Gastrocnemius medialis (tissue), 4 donors: ENCODE data around the gene OSBPL10. TPM values are rescaled to one million over a fixed set of nuclear protein-coding genes. Genes with fewer than 3 reads are reported as not detected.
A peak's percentile ranks its signal among the peaks of the same experiment; 100 is the strongest.

Source experiments
- ATAC-seq, 2 donors: fragments of 150-250 bp; one replicate each; pipeline ENCODE4 v1.9.1; 2016
- DNase-seq, 2 donors: peaks; one replicate each; pipeline ENCODE4 v3.0.0-alpha.2; 2019
- H3K27ac ChIP-seq, 4 donors: fragments of 200-600 bp; sonication (generic); 1 replicate in 1 of 4; 2 replicates in 3 of 4; pipeline ENCODE4 v1.5.1; 2016 to 2018; ENCODE audit warnings: mild to moderate bottlenecking in 2 of 4, moderate library complexity in 1 of 4
- H3K27me3 ChIP-seq, 3 donors: fragments of 200-600 bp; sonication (generic) in 2 of 3; 1 replicate in 1 of 3; 2 replicates in 2 of 3; pipeline versions ENCODE4 v1.5.1 to v1.6.0; 2016 to 2019; ENCODE audit warnings: mild to moderate bottlenecking in 1 of 3, moderate library complexity in 1 of 3
- H3K36me3 ChIP-seq, 2 donors: fragments of 200-600 bp; sonication (generic) in 1 of 2; one replicate each; pipeline ENCODE4 v1.5.1; 2017 to 2018
- H3K4me1 ChIP-seq, 2 donors: fragments of 200-600 bp; sonication (generic) in 1 of 2; one replicate each; pipeline ENCODE4 v1.5.1; 2016 to 2017; ENCODE audit warnings: mild to moderate bottlenecking in 2 of 2
- H3K4me3 ChIP-seq, 4 donors: fragments of 200-600 bp; sonication (generic) in 3 of 4; 1 replicate in 1 of 4; 2 replicates in 3 of 4; pipeline ENCODE4 v1.5.1; 2016 to 2019; ENCODE audit warnings: mild to moderate bottlenecking in 2 of 4
- H3K9me3 ChIP-seq, 3 donors: fragments of 200-600 bp; sonication (generic) in 2 of 3; 1 replicate in 1 of 3; 2 replicates in 2 of 3; pipeline ENCODE4 v1.5.1; 2016 to 2019
- CTCF ChIP-seq, 5 experiments: fragments of 450-650 bp in 3 of 5; fragments of 200-600 bp in 2 of 5; sonication (generic) in 2 of 5; IDR thresholded peaks in 4 of 5; conservative IDR thresholded peaks in 1 of 5; 1 replicate in 4 of 5; 2 replicates in 1 of 5; pipeline ENCODE4 v1.5.1; 2016 to 2019; ENCODE audit warnings: antibody characterized with exemption in 5 of 5, mild to moderate bottlenecking in 3 of 5, moderate library complexity in 3 of 5
- POLR2A ChIP-seq, 2 donors: fragments of 450-650 bp; IDR thresholded peaks; one replicate each; pipeline ENCODE4 v1.6.1; 2017; ENCODE audit warnings: antibody characterized with exemption in 2 of 2, mild to moderate bottlenecking in 2 of 2, moderate library complexity in 2 of 2
- in situ Hi-C, 4 donors: fragments of 200-750 bp; cut with MboI; loops; one replicate each; pipeline versions ENCODE4 v1.15.0 to v1.8.0; 2017; ENCODE audit warnings: low sequenced_read_pairs in 4 of 4
- intact Hi-C: fragments of 100-400 bp; cut with DNase I; formaldehyde crosslinking; loops from one replicate; pipeline ENCODE4 v1.15.1; 2023; ENCODE audit warnings: low total_unique reads
- total RNA-seq, 4 donors: library from RNA; depleted of rRNA; stranded (reverse); fragments of >200 nt; gene quantifications; one replicate each; pipeline versions ENCODE4 v1.1.0 to v1.2.3, GENCODE V29; 2016

The OSBPL10 gene
- total RNA-seq, 4 donors from 2014 or later: 1.4 to 7.0 (median 3.8) TPM

GRCh38 chr3:31696815-31697548 is 284.1 kb downstream of the OSBPL10 start:
- DNase-seq (no peak), ATAC-seq (no peak)
- intact Hi-C loops: loop anchor here (5.0 kb wide), 1 partner anchor 145 kb away; no protein-coding TSS in a partner anchor

GRCh38 chr3:31696009-31696297 is 285.1 kb downstream of the OSBPL10 start:
- DNase-seq (no peak), ATAC-seq (no peak)
- H3K4me1 ChIP-seq: no peaks in the 10 kb centered on the region
- intact Hi-C loops: loop anchor here (5.0 kb wide), 1 partner anchor 144 kb away; no protein-coding TSS in a partner anchor
- H3K27me3 ChIP-seq: no peaks in the 10 kb centered on the region
- no peak for TF ChIP-seq POLR2A (IDR thresholded peaks at IDR 0.05)
- TF ChIP-seq CTCF (IDR thresholded peaks at IDR 0.05 in 4 of 5, conservative IDR thresholded peaks at IDR 0.05 in 1 of 5): no peak
- no peaks in the 10 kb centered on the region for H3K36me3 ChIP-seq
- no peaks in the 10 kb centered on the region for H3K9me3 ChIP-seq
- H3K4me3 ChIP-seq: no peak overlapping the region
- in situ Hi-C loops: no loop called here
- H3K27ac ChIP-seq: no peak overlapping the region

More at GRCh38 chr3:31696815-31697548, 284.1 kb downstream of the OSBPL10 start:
- no peak overlapping the region for H3K4me3 ChIP-seq
- no peaks in the 10 kb centered on the region for H3K9me3 ChIP-seq
- no peaks in the 10 kb centered on the region for H3K27me3 ChIP-seq
- H3K27ac ChIP-seq: no peak overlapping the region
- TF ChIP-seq POLR2A (IDR thresholded peaks at IDR 0.05) (no peak), CTCF (IDR thresholded peaks at IDR 0.05 in 4 of 5, conservative IDR thresholded peaks at IDR 0.05 in 1 of 5) (no peak)
- no peaks in the 10 kb centered on the region for H3K4me1 ChIP-seq
- in situ Hi-C loops: no loop called here
- H3K36me3 ChIP-seq: no peaks in the 10 kb centered on the region

DNA sequence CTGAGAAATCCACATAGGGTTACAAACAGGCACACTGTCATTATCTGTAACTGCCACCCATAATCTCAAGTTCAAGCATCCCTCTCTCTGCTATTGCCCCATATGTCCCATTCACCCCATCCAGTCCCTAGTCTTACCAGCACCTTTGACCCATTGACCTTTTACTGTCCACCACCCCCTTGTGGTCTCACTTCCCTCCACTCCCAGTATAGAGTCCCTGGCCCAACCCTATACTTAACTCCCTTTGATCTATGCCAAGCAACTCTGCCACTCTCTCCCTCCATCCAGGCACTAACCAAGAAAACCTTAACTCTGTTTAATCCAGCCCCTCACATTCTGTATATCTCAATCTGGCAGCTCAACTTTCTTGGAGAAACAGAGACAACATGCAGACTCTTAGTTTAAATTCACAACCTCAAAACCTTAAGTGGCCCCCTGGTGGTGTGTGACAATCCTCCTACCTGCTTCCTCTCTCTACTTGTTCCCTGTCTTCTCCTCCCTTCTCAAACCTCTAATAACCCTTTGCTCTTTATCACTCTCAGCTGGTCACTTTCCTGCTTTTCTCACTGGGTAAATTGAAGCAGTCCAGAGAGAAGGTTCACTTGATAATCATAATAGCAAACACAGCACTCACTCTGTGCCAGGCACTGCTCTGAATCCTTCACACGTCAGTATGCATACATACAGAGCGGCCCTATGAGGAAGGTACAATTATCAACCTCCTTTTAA is 285.6 kb downstream of the OSBPL10 start:
- no peak for ATAC-seq

GRCh38 chr3:31693346-31693745 is 287.7 kb downstream of the OSBPL10 start:
- H3K27ac ChIP-seq: no peak overlapping the region
- H3K27me3 ChIP-seq: no peaks in the 10 kb centered on the region
- ATAC-seq (no peak), DNase-seq (no peak)
- intact Hi-C loops: no loop called here
- H3K9me3 ChIP-seq: no peaks in the 10 kb centered on the region
- H3K36me3 ChIP-seq: no peaks in the 10 kb centered on the region
- H3K4me1 ChIP-seq: no peaks in the 10 kb centered on the region
- H3K4me3 ChIP-seq: no peak overlapping the region
- TF ChIP-seq POLR2A (IDR thresholded peaks at IDR 0.05): no peak
- no peak for TF ChIP-seq CTCF (IDR thresholded peaks at IDR 0.05 in 4 of 5, conservative IDR thresholded peaks at IDR 0.05 in 1 of 5)
- in situ Hi-C loops: no loop called here

More for the DNA sequence above, 285.6 kb downstream of the OSBPL10 start:
- DNase-seq: no peak
- H3K4me1 ChIP-seq: no peaks in the 10 kb centered on the region
- no peak overlapping the region for H3K4me3 ChIP-seq
- no peaks in the 10 kb centered on the region for H3K36me3 ChIP-seq
- H3K27me3 ChIP-seq: no peaks in the 10 kb centered on the region
- TF ChIP-seq CTCF (IDR thresholded peaks at IDR 0.05 in 4 of 5, conservative IDR thresholded peaks at IDR 0.05 in 1 of 5) (peak in 1 of 5 experiments; percentile 13), POLR2A (IDR thresholded peaks at IDR 0.05) (no peak)
- in situ Hi-C loops (no loop called here), intact Hi-C loops (loop anchor here (5.0 kb wide), 1 partner anchor 143 kb away; no protein-coding TSS in a partner anchor)
- H3K9me3 ChIP-seq: no peaks in the 10 kb centered on the region
- H3K27ac ChIP-seq: no peak overlapping the region
